Erythroblast (primary cell): ENCODE measurements around the gene SEMA3F.

Experiments
- GATA1 ChIP-seq: IDR thresholded peaks from 2 replicates; pipeline ENCODE4 v1.6.1; 2011; ENCODE audit warnings: low read depth, mild to moderate bottlenecking, control low read depth, low read length, moderate library complexity
- POLR2A ChIP-seq: IDR thresholded peaks from 2 replicates; pipeline ENCODE4 v1.6.1; 2011; ENCODE audit warnings: mild to moderate bottlenecking, low read length

DNA sequence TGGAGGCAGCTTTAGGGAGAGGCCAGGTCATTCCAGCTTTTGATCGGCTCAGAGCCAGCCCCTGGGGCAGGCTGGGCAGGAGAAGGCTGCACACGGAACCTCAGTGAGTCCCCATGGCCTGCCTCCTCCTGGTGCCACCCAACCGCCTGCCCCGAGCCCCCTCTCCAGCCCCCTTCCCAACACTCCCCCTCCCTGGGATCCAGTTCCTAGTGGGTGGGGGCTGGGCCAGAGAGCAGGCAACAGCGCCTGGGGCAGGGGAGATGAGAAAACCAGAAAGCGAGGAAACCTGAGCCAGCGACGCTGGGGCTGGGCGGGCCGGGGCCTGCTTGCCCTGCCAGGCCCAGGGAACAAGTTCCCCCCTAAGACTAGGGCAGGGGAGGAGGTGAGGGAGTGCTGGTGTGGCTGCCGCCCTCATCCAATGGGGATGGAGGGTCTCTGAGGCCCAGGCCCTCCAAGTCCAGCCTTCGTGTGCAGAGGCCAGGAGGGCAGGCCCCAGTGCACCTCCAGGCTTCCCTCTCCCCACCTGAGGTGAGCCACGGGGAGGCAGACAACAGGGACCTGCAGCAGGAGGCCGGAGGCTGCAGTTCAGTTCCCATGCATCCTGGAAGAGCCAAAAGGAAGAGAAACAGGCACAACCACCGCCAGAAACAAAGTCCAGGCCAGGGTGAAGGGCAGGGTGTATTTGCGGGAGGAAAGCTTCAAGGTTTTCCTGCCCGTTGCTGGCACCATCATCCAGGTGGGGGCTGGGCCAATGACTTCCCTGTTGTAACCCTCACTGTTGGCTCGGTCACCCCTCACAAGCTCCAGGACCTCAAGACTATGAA is 4.0 kb upstream of the SEMA3F start:
- no peak for TF ChIP-seq POLR2A
- TF ChIP-seq GATA1 = no peak
